Astrocyte (in vitro differentiated cells and primary cell): ENCODE data around the gene ZNF436. TPM values are rescaled to one million over a fixed set of nuclear protein-coding genes. Genes with fewer than 3 reads are reported as not detected.

Experiments used
- DNase-seq: peaks from one replicate; pipeline ENCODE4 v3.0.0-alpha.2; 2010; ENCODE audit warnings: low read depth
- FAIRE-seq: peaks from 2 replicates; lab custom pipeline; 2011; peaks lifted over from hg19 to GRCh38; lab: Jason Lieb, UNC
- H2AFZ ChIP-seq: 2 replicates; pipeline ENCODE4 v1.6.0; 2012; ENCODE audit warnings: low read depth, low read length, inconsistent platforms
- H3K27ac ChIP-seq: 2 replicates; pipeline ENCODE4 v1.5.1; 2011; ENCODE audit warnings: low read depth, low read length, inconsistent platforms
- H3K27me3 ChIP-seq: 2 replicates; pipeline ENCODE4 v1.6.0; 2011; ENCODE audit warnings: low read length, inconsistent platforms; ENCODE audit not compliant: insufficient read depth
- H3K36me3 ChIP-seq: 2 replicates; pipeline ENCODE4 v1.5.1; 2011; ENCODE audit warnings: low read length, inconsistent platforms; ENCODE audit not compliant: insufficient read depth
- H3K4me1 ChIP-seq: 2 replicates; pipeline ENCODE4 v1.5.1; 2011; ENCODE audit warnings: low read length, inconsistent platforms; ENCODE audit not compliant: insufficient read depth
- H3K4me2 ChIP-seq: 2 replicates; pipeline ENCODE4 v1.6.0; 2012; ENCODE audit warnings: low read length, inconsistent platforms
- H3K4me3 ChIP-seq: 2 replicates; pipeline ENCODE4 v1.5.1; 2011; ENCODE audit warnings: low read depth, mild to moderate bottlenecking, low read length, inconsistent platforms; ENCODE audit not compliant: insufficient read depth
- H3K79me2 ChIP-seq: 2 replicates; pipeline ENCODE4 v1.6.0; 2012; ENCODE audit warnings: mild to moderate bottlenecking, low read length, inconsistent platforms; ENCODE audit not compliant: insufficient read depth
- H3K9ac ChIP-seq: 2 replicates; pipeline ENCODE4 v1.6.0; 2012; ENCODE audit warnings: mild to moderate bottlenecking, low read length, inconsistent platforms
- H3K9me3 ChIP-seq: 2 replicates; pipeline ENCODE4 v1.5.1; 2012; ENCODE audit warnings: low read depth, mild to moderate bottlenecking, low read length, inconsistent platforms; ENCODE audit not compliant: insufficient read depth
- H4K20me1 ChIP-seq: 2 replicates; pipeline ENCODE4 v1.6.0; 2012; ENCODE audit warnings: low read length, inconsistent platforms; ENCODE audit not compliant: insufficient read depth
- H3K27ac Mint-ChIP-seq: one replicate; pipeline ENCODE4 v1.8.0; 2021; ENCODE audit warnings: mild to moderate bottlenecking, mixed read lengths; ENCODE audit not compliant: unreplicated experiment
- H3K27me3 Mint-ChIP-seq: one replicate; pipeline ENCODE4 v1.8.0; 2021; ENCODE audit warnings: low read depth, mixed read lengths; ENCODE audit not compliant: unreplicated experiment
- H3K36me3 Mint-ChIP-seq: one replicate; pipeline ENCODE4 v1.8.0; 2021; ENCODE audit warnings: low read depth, mixed read lengths; ENCODE audit not compliant: unreplicated experiment
- H3K4me1 Mint-ChIP-seq: one replicate; pipeline ENCODE4 v1.8.0; 2021; ENCODE audit warnings: low read depth, mixed read lengths; ENCODE audit not compliant: unreplicated experiment
- H3K4me3 Mint-ChIP-seq: one replicate; pipeline ENCODE4 v1.8.0; 2021; ENCODE audit warnings: mild to moderate bottlenecking, moderate library complexity, mixed read lengths; ENCODE audit not compliant: unreplicated experiment
- H3K9me3 Mint-ChIP-seq: one replicate; pipeline ENCODE4 v1.8.0; 2021; ENCODE audit warnings: mild to moderate bottlenecking, mixed read lengths; ENCODE audit not compliant: unreplicated experiment
- EZH2 ChIP-seq: IDR thresholded peaks from 2 replicates; pipeline ENCODE4 v1.6.1; 2012; ENCODE audit warnings: mild to moderate bottlenecking, low read length, inconsistent platforms; ENCODE audit not compliant: insufficient read depth
- total RNA-seq: library from RNA; stranded (reverse); gene quantifications from 2 replicates; pipeline ENCODE4 v1.2.1, GENCODE V29; 2021
- TF ChIP-seq, protein P1 (sequence below): IDR thresholded peaks from 2 replicates; pipeline ENCODE4 v1.5.1; 2011; ENCODE audit warnings: low read depth, mild to moderate bottlenecking, inconsistent platforms, low read length, moderate library complexity; ENCODE audit not compliant: insufficient read depth

The ZNF436 gene
- total RNA-seq, 1 donor from 2014 or later = 12.2 TPM

- DNase-seq (peak; percentile 76), FAIRE-seq (no peak)
- Histone ChIP-seq H3K9ac (peak overlapping the region; percentile 9), H3K36me3 (no peaks in the 10 kb centered on the region), H3K27me3 (no peaks in the 10 kb centered on the region), H3K4me2 (peak overlapping the region; percentile 68), H3K27ac (peak overlapping the region; percentile 56), H3K4me3 (no peak overlapping the region), H3K9me3 (no peaks in the 10 kb centered on the region), H2AFZ (peak overlapping the region; percentile 2), H3K4me1 (peaks cover 24% of the 10 kb centered on the region), H3K79me2 (no peaks in the 10 kb centered on the region), H4K20me1 (no peaks in the 10 kb centered on the region)
- TF ChIP-seq, protein P1, sequence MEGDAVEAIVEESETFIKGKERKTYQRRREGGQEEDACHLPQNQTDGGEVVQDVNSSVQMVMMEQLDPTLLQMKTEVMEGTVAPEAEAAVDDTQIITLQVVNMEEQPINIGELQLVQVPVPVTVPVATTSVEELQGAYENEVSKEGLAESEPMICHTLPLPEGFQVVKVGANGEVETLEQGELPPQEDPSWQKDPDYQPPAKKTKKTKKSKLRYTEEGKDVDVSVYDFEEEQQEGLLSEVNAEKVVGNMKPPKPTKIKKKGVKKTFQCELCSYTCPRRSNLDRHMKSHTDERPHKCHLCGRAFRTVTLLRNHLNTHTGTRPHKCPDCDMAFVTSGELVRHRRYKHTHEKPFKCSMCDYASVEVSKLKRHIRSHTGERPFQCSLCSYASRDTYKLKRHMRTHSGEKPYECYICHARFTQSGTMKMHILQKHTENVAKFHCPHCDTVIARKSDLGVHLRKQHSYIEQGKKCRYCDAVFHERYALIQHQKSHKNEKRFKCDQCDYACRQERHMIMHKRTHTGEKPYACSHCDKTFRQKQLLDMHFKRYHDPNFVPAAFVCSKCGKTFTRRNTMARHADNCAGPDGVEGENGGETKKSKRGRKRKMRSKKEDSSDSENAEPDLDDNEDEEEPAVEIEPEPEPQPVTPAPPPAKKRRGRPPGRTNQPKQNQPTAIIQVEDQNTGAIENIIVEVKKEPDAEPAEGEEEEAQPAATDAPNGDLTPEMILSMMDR = no peak
- TF ChIP-seq EZH2 = no peak
- Mint-ChIP-seq H3K9me3 (peaks cover 2% of the 10 kb centered on the region), H3K4me3 (no peak overlapping the region), H3K27ac (no peak overlapping the region), H3K4me1 (peaks cover 14% of the 10 kb centered on the region), H3K36me3 (peaks cover 7% of the 10 kb centered on the region), H3K27me3 (peaks cover 35% of the 10 kb centered on the region)
These were observed 24.1 kb upstream of the ZNF436 start for GRCh38 chr1:23393706-23394105.

DNA sequence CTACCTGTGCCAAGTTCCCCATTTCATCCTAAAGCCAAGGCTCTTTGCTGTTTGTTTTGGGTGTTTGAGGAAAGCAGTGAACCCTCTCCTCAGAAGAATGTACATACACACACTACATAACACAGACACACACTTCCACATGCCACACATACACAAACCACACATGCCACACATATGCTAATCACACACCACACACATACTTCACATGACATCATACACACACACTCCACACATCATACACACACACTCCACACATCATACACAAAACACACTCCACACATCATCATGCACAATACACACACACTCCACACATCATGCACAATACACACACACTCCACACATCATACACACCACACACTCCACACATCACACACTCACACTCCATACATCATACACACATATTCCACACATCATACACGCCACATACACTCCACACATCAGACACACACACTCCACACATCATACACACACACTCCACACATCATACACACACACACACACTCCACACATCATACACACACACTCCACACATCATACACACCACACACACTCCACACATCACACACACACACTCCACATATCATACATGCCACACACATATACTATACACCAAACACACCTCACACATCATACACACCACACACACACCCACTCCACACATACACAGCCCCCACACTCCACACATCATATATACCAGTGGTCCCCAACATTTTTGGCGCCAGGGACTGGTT lies 22.7 kb upstream of the ZNF436 start:
- H3K27me3 ChIP-seq = no peaks in the 10 kb centered on the region
- H3K36me3 ChIP-seq = no peaks in the 10 kb centered on the region
- H3K4me2 ChIP-seq = no peak overlapping the region
- H4K20me1 ChIP-seq = no peaks in the 10 kb centered on the region
- H3K9me3 Mint-ChIP-seq = peaks cover 2% of the 10 kb centered on the region
- no peaks in the 10 kb centered on the region for H3K79me2 ChIP-seq
- TF ChIP-seq EZH2 = no peak
- TF ChIP-seq, protein P1 = no peak
- no peak overlapping the region for H3K27ac Mint-ChIP-seq
- DNase-seq (no peak), FAIRE-seq (peak; percentile 91)
- H3K27ac ChIP-seq = no peak overlapping the region
- H3K4me1 Mint-ChIP-seq = peaks cover 14% of the 10 kb centered on the region
- H3K4me3 ChIP-seq = no peak overlapping the region
- H3K4me3 Mint-ChIP-seq = no peak overlapping the region
- peak overlapping the region; percentile 1 for H3K9ac ChIP-seq
- H3K36me3 Mint-ChIP-seq = peaks cover 9% of the 10 kb centered on the region
- H2AFZ ChIP-seq = no peak overlapping the region
- peaks cover 31% of the 10 kb centered on the region for H3K27me3 Mint-ChIP-seq
- H3K9me3 ChIP-seq = no peaks in the 10 kb centered on the region
- H3K4me1 ChIP-seq = peaks cover 24% of the 10 kb centered on the region

DNA sequence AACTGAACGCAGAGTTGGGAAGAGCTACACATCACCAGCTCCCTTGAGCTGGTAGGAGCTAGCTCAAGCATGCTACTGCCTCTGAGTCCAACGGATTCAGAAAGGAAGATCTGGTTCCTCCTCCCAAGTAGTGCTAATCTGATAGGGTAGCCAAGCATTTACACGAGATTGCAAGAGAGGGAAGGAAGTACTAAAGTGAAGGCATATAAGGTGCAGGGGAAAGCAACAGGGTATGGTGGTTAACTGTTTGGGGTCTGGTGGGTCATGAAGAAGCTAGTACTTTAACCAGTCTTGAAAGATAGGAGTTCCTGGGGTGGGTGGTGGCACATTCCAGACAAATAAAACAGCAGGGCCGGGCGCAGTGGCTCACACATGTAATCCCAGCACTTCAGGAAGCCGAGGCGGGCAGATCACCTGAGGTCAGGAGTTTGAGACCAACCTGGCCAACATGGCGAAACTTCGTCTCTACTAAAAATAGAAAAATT lies 20.2 kb upstream of the ZNF436 start:
- TF ChIP-seq EZH2 = no peak
- Histone ChIP-seq H3K4me3 (no peak overlapping the region), H4K20me1 (no peaks in the 10 kb centered on the region), H3K79me2 (no peaks in the 10 kb centered on the region), H3K4me1 (peaks cover 25% of the 10 kb centered on the region), H3K27me3 (no peaks in the 10 kb centered on the region), H2AFZ (no peak overlapping the region), H3K36me3 (no peaks in the 10 kb centered on the region), H3K27ac (no peak overlapping the region), H3K9ac (no peak overlapping the region), H3K9me3 (no peaks in the 10 kb centered on the region), H3K4me2 (no peak overlapping the region)
- FAIRE-seq = no peak
- H3K4me1 Mint-ChIP-seq = peaks cover 22% of the 10 kb centered on the region
- DNase-seq = no peak
- peak overlapping the region; percentile 3 for H3K4me3 Mint-ChIP-seq
- no peaks in the 10 kb centered on the region for H3K9me3 Mint-ChIP-seq
- no peak overlapping the region for H3K27ac Mint-ChIP-seq
- H3K36me3 Mint-ChIP-seq = peaks cover 3% of the 10 kb centered on the region
- H3K27me3 Mint-ChIP-seq = peaks cover 34% of the 10 kb centered on the region
